Loucy (cell line): ENCODE results near the gene EMP1.
A peak's percentile ranks its signal among the peaks of the same experiment; 100 is the strongest.

Source experiments
- H2AFZ ChIP-seq: fragments of 200-600 bp; sonication (generic); 2 replicates; pipeline ENCODE4 v1.6.0; 2016; ENCODE audit warnings: antibody characterized with exemption, mild to moderate bottlenecking, low read length, moderate library complexity
- H3F3A ChIP-seq: fragments of 200-600 bp; 2 replicates; pipeline ENCODE4 v1.6.0; 2016; ENCODE audit warnings: antibody characterized with exemption, low read depth, mild to moderate bottlenecking
- H3K27me3 ChIP-seq: fragments of 200-600 bp; sonication (generic); 2 replicates; pipeline ENCODE4 v1.6.1; 2014; ENCODE audit warnings: low read length, mild to moderate bottlenecking; ENCODE audit not compliant: insufficient read depth, poor library complexity, severe bottlenecking
- H3K36me3 ChIP-seq: fragments of 200-600 bp; sonication (generic); 2 replicates; pipeline ENCODE4 v1.6.1; 2016; ENCODE audit warnings: low read length; ENCODE audit not compliant: insufficient read depth
- H3K4me1 ChIP-seq: fragments of 200-600 bp; sonication (generic); 2 replicates; pipeline ENCODE4 v1.5.1; 2014; ENCODE audit warnings: low read length, mild to moderate bottlenecking; ENCODE audit not compliant: insufficient read depth, poor library complexity, severe bottlenecking
- H3K4me2 ChIP-seq: fragments of 200-600 bp; sonication (generic); 2 replicates; pipeline ENCODE4 v1.6.0; 2014; ENCODE audit warnings: antibody characterized with exemption, low read length, low read depth, mild to moderate bottlenecking; ENCODE audit not compliant: poor library complexity, severe bottlenecking
- H3K4me3 ChIP-seq: fragments of 200-600 bp; sonication (generic); 2 replicates; pipeline ENCODE4 v1.5.1; 2014; ENCODE audit warnings: low read length, mild to moderate bottlenecking, mixed read lengths; ENCODE audit not compliant: poor library complexity, severe bottlenecking
- H3K79me2 ChIP-seq: fragments of 200-600 bp; sonication (generic); 2 replicates; pipeline ENCODE4 v1.6.1; 2014; ENCODE audit warnings: low read length; ENCODE audit not compliant: insufficient read depth
- H3K9ac ChIP-seq: fragments of 200-600 bp; sonication (generic); 2 replicates; pipeline ENCODE4 v1.6.0; 2014; ENCODE audit warnings: mild to moderate bottlenecking, low read depth, low read length, moderate library complexity; ENCODE audit not compliant: poor library complexity, severe bottlenecking
- H3K9me2 ChIP-seq: fragments of 200-600 bp; sonication (generic); replicated peaks from 2 replicates; pipeline ENCODE4 v1.6.1; 2016; ENCODE audit warnings: low read depth, low read length, mixed read lengths
- H3K9me3 ChIP-seq: fragments of 200-600 bp; sonication (generic); 2 replicates; pipeline ENCODE4 v1.6.1; 2014; ENCODE audit warnings: mild to moderate bottlenecking, antibody characterized with exemption, low read length, low read depth; ENCODE audit not compliant: insufficient read depth
- H4K20me1 ChIP-seq: fragments of 200-600 bp; sonication (generic); 2 replicates; pipeline ENCODE4 v1.6.0; 2014; ENCODE audit warnings: antibody characterized with exemption, low read length, mild to moderate bottlenecking; ENCODE audit not compliant: insufficient read depth, poor library complexity, severe bottlenecking
- CTCF ChIP-seq: fragments of 200-600 bp; sonication (generic); conservative IDR thresholded peaks from 2 replicates; pipeline ENCODE4 v1.5.1; 2014; ENCODE audit warnings: mild to moderate bottlenecking, antibody characterized with exemption, low read length
- EZH2phosphoT487 ChIP-seq: fragments of 200-600 bp; IDR thresholded peaks from 2 replicates; pipeline ENCODE4 v1.6.1; 2018; ENCODE audit warnings: antibody characterized with exemption, mild to moderate bottlenecking, moderate library complexity, borderline replicate concordance

EMP1 gene

GRCh38 chr12:13208533-13209435, 12.3 kb downstream of the EMP1 start:
- H3K4me1 ChIP-seq: peaks cover 33% of the 10 kb centered on the region

GRCh38 chr12:13209436-13210235, 13.1 kb downstream of the EMP1 start:
- Histone ChIP-seq H3K27me3 (no peaks in the 10 kb centered on the region), H3K4me3 (no peak overlapping the region), H3F3A (0 out of 2 replicates have a peak, but pooled peaks cover 4% of the 10 kb centered on the region), H3K4me1 (peaks cover 33% of the 10 kb centered on the region), H2AFZ (no peak overlapping the region), H3K9me3 (no peaks in the 10 kb centered on the region), H4K20me1 (no peaks in the 10 kb centered on the region), H3K4me2 (no peak overlapping the region), H3K9ac (no peak overlapping the region), H3K79me2 (peaks cover 9% of the 10 kb centered on the region; the same call in 1 of the 2 replicates), H3K36me3 (peaks cover 20% of the 10 kb centered on the region; the same call in 1 of the 2 replicates), H3K9me2 (no peaks in the 10 kb centered on the region)
- TF ChIP-seq CTCF (no peak), EZH2phosphoT487 (no peak)

More at GRCh38 chr12:13208533-13209435, 12.3 kb downstream of the EMP1 start:
- Histone ChIP-seq H3K27me3 (no peaks in the 10 kb centered on the region), H3K36me3 (peaks cover 13% of the 10 kb centered on the region; the same call in 1 of the 2 replicates), H3K9ac (no peak overlapping the region), H3K79me2 (peaks cover 9% of the 10 kb centered on the region; the same call in 1 of the 2 replicates), H3K9me3 (no peaks in the 10 kb centered on the region), H3K9me2 (no peaks in the 10 kb centered on the region), H3F3A (0 out of 2 replicates have a peak, but pooled peaks cover 4% of the 10 kb centered on the region), H2AFZ (no peak overlapping the region), H4K20me1 (no peaks in the 10 kb centered on the region), H3K4me2 (no peak overlapping the region), H3K4me3 (no peak overlapping the region)
- no peak for TF ChIP-seq EZH2phosphoT487
- peak; percentile 85 for TF ChIP-seq CTCF

- Histone ChIP-seq H2AFZ (no peak overlapping the region), H3F3A (0 out of 2 replicates have a peak, but pooled peaks cover 3% of the 10 kb centered on the region), H3K4me2 (no peak overlapping the region), H4K20me1 (no peaks in the 10 kb centered on the region), H3K9ac (no peak overlapping the region), H3K4me1 (peaks cover 31% of the 10 kb centered on the region), H3K36me3 (peaks cover 28% of the 10 kb centered on the region; the same call in 1 of the 2 replicates), H3K4me3 (no peak overlapping the region), H3K9me3 (no peaks in the 10 kb centered on the region), H3K27me3 (no peaks in the 10 kb centered on the region), H3K79me2 (peaks cover 9% of the 10 kb centered on the region; the same call in 1 of the 2 replicates), H3K9me2 (no peaks in the 10 kb centered on the region)
- TF ChIP-seq CTCF: no peak
- no peak for TF ChIP-seq EZH2phosphoT487
Measured at GRCh38 chr12:13210236-13211190, 14.0 kb downstream of the EMP1 start.
